Adrenal gland (tissue), 5 donors: ENCODE results near the gene HEXIM1.

Source experiments
- CTCF ChIP-seq, 6 experiments: fragments of 450-650 bp in 4 of 6; fragments of 200-600 bp in 2 of 6; sonication (generic) in 1 of 6; IDR thresholded peaks; 1 replicate in 5 of 6; 2 replicates in 1 of 6; pipeline versions ENCODE4 v1.5.1 to v1.8.0; 2016 to 2021; ENCODE audit warnings: antibody characterized with exemption in 6 of 6, mild to moderate bottlenecking in 2 of 6, moderate library complexity in 1 of 6
- POLR2A ChIP-seq, 2 donors: fragments of 450-650 bp; IDR thresholded peaks; one replicate each; pipeline ENCODE4 v1.6.1; 2017; ENCODE audit warnings: antibody characterized with exemption in 2 of 2, mild to moderate bottlenecking in 2 of 2, moderate library complexity in 1 of 2
- donor health status: DM: no; HTN: no; CAD: no.

GRCh38 chr17:45127207-45127547 lies 21.1 kb upstream of the HEXIM1 start:
- TF ChIP-seq CTCF (IDR thresholded peaks at IDR 0.05) (no peak), POLR2A (IDR thresholded peaks at IDR 0.05) (no peak)
